H1 (cell line): Measurements from ENCODE around the gene JPH2. TPM values are rescaled to one million over a fixed set of nuclear protein-coding genes. Genes with fewer than 3 reads are reported as not detected.

Experiments
- CTCF ChIA-PET: fragments of 300-600 bp; sonication (Branson Sonifier 250); formaldehyde crosslinking; loops from one replicate; lab custom pipeline; 2021; ENCODE audit not compliant: partially characterized antibody; lab: Charles Lee
- POLR2A ChIA-PET: fragments of 300-600 bp; sonication (Branson Sonifier 250); formaldehyde crosslinking; loops from one replicate; lab custom pipeline; 2021; ENCODE audit warnings: inconsistent platforms; ENCODE audit not compliant: partially characterized antibody; lab: Charles Lee
- DNase-seq, 2 experiments: peaks; one replicate each; pipeline versions ENCODE4 v3.0.0 to v3.0.0-alpha.2; 2010 to 2022; ENCODE audit warnings: low spot score in 2 of 2, low read depth in 1 of 2, mixed read lengths in 1 of 2
- FAIRE-seq: peaks from 2 replicates; lab custom pipeline; 2011; peaks lifted over from hg19 to GRCh38; lab: Jason Lieb, UNC
- H2AFZ ChIP-seq: 2 replicates; pipeline ENCODE4 v1.8.1; 2012; ENCODE audit warnings: low read length, inconsistent platforms
- H2AK5ac ChIP-seq: 2 replicates; pipeline ENCODE4 v1.6.1; 2013; ENCODE audit warnings: low read depth, low read length
- H2BK120ac ChIP-seq: replicated peaks from 2 replicates; pipeline ENCODE3; 2013; ENCODE audit warnings: low read depth, low read length, inconsistent platforms
- H2BK12ac ChIP-seq: 2 replicates; pipeline ENCODE4 v1.6.1; 2013; ENCODE audit warnings: low read depth, low read length
- H2BK15ac ChIP-seq: 2 replicates; pipeline ENCODE4 v1.6.1; 2013; ENCODE audit warnings: low read length
- H2BK20ac ChIP-seq: 2 replicates; pipeline ENCODE4 v1.6.1; 2013; ENCODE audit warnings: low read length
- H2BK5ac ChIP-seq: 2 replicates; pipeline ENCODE4 v1.6.1; 2013; ENCODE audit warnings: low read depth, low read length
- H3K14ac ChIP-seq: 2 replicates; pipeline ENCODE4 v1.6.1; 2013; ENCODE audit warnings: inconsistent platforms; ENCODE audit not compliant: insufficient read length
- H3K18ac ChIP-seq: 2 replicates; pipeline ENCODE4 v1.6.1; 2013; ENCODE audit warnings: low read length; ENCODE audit errors: extremely low read depth
- H3K23ac ChIP-seq: 2 replicates; pipeline ENCODE4 v1.6.1; 2013; ENCODE audit warnings: inconsistent platforms; ENCODE audit not compliant: insufficient read length
- H3K23me2 ChIP-seq: 2 replicates; pipeline ENCODE4 v1.6.1; 2013; ENCODE audit warnings: low read depth, low read length
- H3K27ac ChIP-seq: 2 replicates; pipeline ENCODE4 v1.6.1; 2011; ENCODE audit warnings: low read depth, low read length, inconsistent platforms
- H3K27me3 ChIP-seq, 4 experiments: replicated peaks in 1 of 4; 1 replicate in 1 of 4; 2 replicates in 3 of 4; pipeline versions ENCODE4 v1.6.1 to v1.8.1; 2011 to 2013; ENCODE audit warnings: low read length in 3 of 4, mild to moderate bottlenecking in 3 of 4, inconsistent platforms in 2 of 4, mixed read lengths in 2 of 4, moderate library complexity in 1 of 4; ENCODE audit not compliant: control insufficient read depth in 3 of 4, insufficient read depth in 3 of 4; ENCODE audit errors: extremely low read depth in 1 of 4
- H3K36me3 ChIP-seq, 4 experiments: 2 replicates each; pipeline versions ENCODE4 v1.6.1 to v1.8.1; 2011 to 2013; ENCODE audit warnings: mild to moderate bottlenecking in 4 of 4, low read length in 3 of 4, moderate library complexity in 2 of 4, control low read depth in 1 of 4, inconsistent platforms in 1 of 4; ENCODE audit not compliant: insufficient read depth in 4 of 4, control insufficient read depth in 2 of 4
- H3K4ac ChIP-seq: replicated peaks from 2 replicates; pipeline ENCODE3; 2013; ENCODE audit warnings: low read length, low read depth, mixed read lengths, inconsistent platforms; ENCODE audit not compliant: insufficient read length
- H3K4me1 ChIP-seq, 4 experiments: replicated peaks in 1 of 4; 1 replicate in 1 of 4; 2 replicates in 3 of 4; pipeline versions ENCODE4 v1.6.1 to v1.8.1; 2011 to 2013; ENCODE audit warnings: low read length in 3 of 4, inconsistent platforms in 2 of 4, mixed read lengths in 1 of 4; ENCODE audit not compliant: insufficient read depth in 4 of 4, control insufficient read depth in 3 of 4
- H3K4me2 ChIP-seq, 2 experiments: 2 replicates each; pipeline versions ENCODE4 v1.6.1 to v1.8.1; 2011 to 2013; ENCODE audit warnings: low read depth in 2 of 2, low read length in 2 of 2, control low read depth in 1 of 2, inconsistent platforms in 1 of 2, mild to moderate bottlenecking in 1 of 2; ENCODE audit not compliant: insufficient read depth in 1 of 2
- H3K4me3 ChIP-seq, 4 experiments: fragments of 200-600, 300-600 bp in 1 of 4; sonication (generic), shearing (Covaris generic), sonication (Bioruptor Twin) in 1 of 4; 2 replicates each; pipeline versions ENCODE4 v1.5.1 to v1.8.1; 2011 to 2016; ENCODE audit warnings: low read length in 4 of 4, low read depth in 3 of 4, control low read depth in 2 of 4, inconsistent platforms in 2 of 4, mild to moderate bottlenecking in 2 of 4, mixed read lengths in 1 of 4, moderate library complexity in 1 of 4; ENCODE audit not compliant: insufficient read depth in 2 of 4; ENCODE audit errors: extremely low read depth in 1 of 4
- H3K56ac ChIP-seq: replicated peaks from 2 replicates; pipeline ENCODE3; 2013; ENCODE audit warnings: low read depth, mild to moderate bottlenecking, mixed read lengths, low read length, inconsistent platforms; ENCODE audit not compliant: insufficient read length
- H3K79me1 ChIP-seq: 2 replicates; pipeline ENCODE4 v1.6.1; 2013; ENCODE audit warnings: low read depth, low read length, control low read depth
- H3K79me2 ChIP-seq, 2 experiments: 2 replicates each; pipeline versions ENCODE4 v1.6.1 to v1.8.1; 2012 to 2013; ENCODE audit warnings: low read length in 2 of 2, mild to moderate bottlenecking in 2 of 2, inconsistent platforms in 1 of 2; ENCODE audit not compliant: insufficient read depth in 2 of 2, control insufficient read depth in 1 of 2
- H3K9ac ChIP-seq, 4 experiments: replicated peaks in 1 of 4; 1 replicate in 1 of 4; 2 replicates in 3 of 4; pipeline versions ENCODE4 v1.6.1 to v1.8.1; 2011 to 2013; ENCODE audit warnings: low read depth in 3 of 4, low read length in 3 of 4, control low read depth in 2 of 4, mild to moderate bottlenecking in 2 of 4, moderate library complexity in 2 of 4, inconsistent platforms in 1 of 4; ENCODE audit errors: extremely low read depth in 1 of 4
- H3K9me3 ChIP-seq, 2 experiments: 2 replicates each; pipeline versions ENCODE4 v1.6.1 to v1.8.1; 2012 to 2013; ENCODE audit warnings: mild to moderate bottlenecking in 2 of 2, moderate library complexity in 2 of 2, control low read depth in 1 of 2, inconsistent platforms in 1 of 2, low read depth in 1 of 2, low read length in 1 of 2, mixed read lengths in 1 of 2; ENCODE audit not compliant: insufficient read depth in 2 of 2
- H4K20me1 ChIP-seq, 2 experiments: replicated peaks in 1 of 2; 2 replicates each; pipeline versions ENCODE3 to v1.8.1; 2011 to 2013; ENCODE audit warnings: inconsistent platforms in 2 of 2, low read length in 2 of 2, mild to moderate bottlenecking in 1 of 2; ENCODE audit not compliant: insufficient read depth in 2 of 2, control insufficient read depth in 1 of 2
- H4K5ac ChIP-seq: 2 replicates; pipeline ENCODE4 v1.6.1; 2013; ENCODE audit warnings: low read length, low read depth, mixed read lengths, inconsistent platforms; ENCODE audit not compliant: insufficient read length
- H4K8ac ChIP-seq: 2 replicates; pipeline ENCODE4 v1.8.0; 2013; ENCODE audit warnings: mild to moderate bottlenecking, moderate library complexity, low read length, inconsistent platforms; ENCODE audit not compliant: insufficient read depth; ENCODE audit errors: extremely low read depth
- H4K91ac ChIP-seq: replicated peaks from 2 replicates; pipeline ENCODE3; 2013; ENCODE audit warnings: low read length, mixed read lengths, inconsistent platforms; ENCODE audit not compliant: insufficient read length
- CHD1 ChIP-seq: IDR thresholded peaks from 2 replicates; pipeline ENCODE4 v1.6.1; 2012; ENCODE audit warnings: low read depth, low read length, improper control_type of control experiment
- JUND ChIP-seq: IDR thresholded peaks from 2 replicates; pipeline ENCODE4 v1.6.1; 2011; ENCODE audit warnings: mild to moderate bottlenecking, improper control_type of control experiment, low read length
- POLR2A ChIP-seq, 2 experiments: IDR thresholded peaks; 1 replicate in 1 of 2; 2 replicates in 1 of 2; pipeline ENCODE4 v1.6.1; 2011; ENCODE audit warnings: low read depth in 2 of 2, low read length in 2 of 2, mild to moderate bottlenecking in 2 of 2; ENCODE audit errors: control extremely low read depth in 1 of 2
- RAD21 ChIP-seq, 2 experiments: IDR thresholded peaks in 1 of 2; conservative IDR thresholded peaks in 1 of 2; 2 replicates each; pipeline ENCODE4 v1.6.1; 2011; ENCODE audit warnings: low read depth in 2 of 2, low read length in 2 of 2, improper control_type of control experiment in 1 of 2, inconsistent platforms in 1 of 2, mild to moderate bottlenecking in 1 of 2, moderate library complexity in 1 of 2
- RBBP5 ChIP-seq: IDR thresholded peaks from 2 replicates; pipeline ENCODE4 v1.7.1; 2012; ENCODE audit warnings: low read depth, mild to moderate bottlenecking, inconsistent platforms, low read length, moderate library complexity, borderline replicate concordance
- WGBS, 2 experiments: shearing (Covaris generic) in 1 of 2; methylation state at CpG; one replicate each; pipeline versions ENCODE4 v1.1.6 to v1.1.7; 2013 to 2015; ENCODE audit warnings: low lambda C conversion rate in 2 of 2, mixed read lengths in 2 of 2, inconsistent platforms in 1 of 2, low coverage in 1 of 2, missing lambda C conversion rate in 1 of 2; ENCODE audit not compliant: insufficient replicate concordance in 2 of 2, insufficient coverage in 1 of 2, insufficient read length in 1 of 2; ENCODE audit errors: extremely low coverage in 1 of 2, missing lambda C conversion rate in 1 of 2; 5-methylcytosine and 5-hydroxymethylcytosine counted together
- polyA plus RNA-seq, 7 experiments: library from polyadenylated mRNA; depleted of rRNA in 3 of 7; stranded (reverse) in 5 of 7; unstranded in 2 of 7; fragments of >200 nt in 5 of 7; fragments of 200-250 nt in 2 of 7; gene quantifications; 1 replicate in 5 of 7; 2 replicates in 1 of 7; 4 replicates in 1 of 7; pipeline versions ENCODE4 v1.2.1 to v1.2.3, GENCODE V29; 2011 to 2013; ENCODE audit warnings: missing spikeins in 2 of 7, mixed read lengths in 2 of 7
- total RNA-seq: library from RNA; stranded (reverse); fragmentation: NEBNext Ultra II Directional; extraction: Animal tissue kit (Norgen Biotek cat#: 25700); gene quantifications from 2 replicates; pipeline ENCODE4 v1.2.1, GENCODE V29; 2021
- TF ChIP-seq, protein P1 (sequence below), 3 experiments: IDR thresholded peaks; 1 replicate in 2 of 3; 2 replicates in 1 of 3; pipeline versions ENCODE4 v1.5.1 to v1.6.1; 2011; ENCODE audit warnings: low read length in 3 of 3, mild to moderate bottlenecking in 3 of 3, inconsistent platforms in 2 of 3, low read depth in 1 of 3, moderate library complexity in 1 of 3; ENCODE audit not compliant: insufficient read depth in 1 of 3; ENCODE audit errors: control extremely low read depth in 1 of 3

JPH2 gene
- total and polyA plus RNA-seq, 2 of the 8 experiments (the other 6 are each of a cell fraction or from before 2014, with no cell fraction given): 0.59 to 1.3 TPM

DNA sequence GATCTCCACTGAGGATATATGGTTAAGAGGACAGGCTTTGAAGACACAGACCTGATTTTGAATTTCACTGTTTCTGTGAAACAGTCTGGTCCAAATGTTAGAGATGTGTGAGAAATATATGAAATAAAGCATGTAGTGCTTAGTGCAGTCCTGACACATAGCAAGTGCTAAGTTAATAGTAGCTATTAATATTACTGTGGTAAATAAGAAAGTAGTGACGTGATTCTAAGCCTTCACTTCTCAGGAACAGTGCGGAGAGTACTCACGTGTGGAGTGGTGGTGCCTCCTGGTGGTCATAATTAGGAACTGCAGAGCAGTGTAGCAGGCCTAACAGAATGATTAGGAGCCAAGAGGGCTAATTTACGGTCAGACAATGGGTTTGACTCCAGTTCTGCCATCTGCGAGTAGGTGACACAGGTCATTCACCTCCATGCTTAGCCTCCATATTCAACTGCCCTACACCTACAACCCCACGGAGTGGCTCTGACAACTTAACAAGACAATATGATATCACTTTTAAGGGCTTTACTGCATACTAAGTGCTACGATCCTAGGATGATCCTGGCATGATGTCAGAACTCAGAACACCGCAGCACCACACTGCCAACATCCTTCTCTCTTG, 106.2 kb downstream of the JPH2 start:
- no peaks in the 10 kb centered on the region for H3K4me1 ChIP-seq
- FAIRE-seq (no peak), DNase-seq (peak; percentile 25 to 78)
- H3K27me3 ChIP-seq: no peaks in the 10 kb centered on the region
- H4K8ac ChIP-seq: no peak overlapping the region
- no peak overlapping the region for H3K23ac ChIP-seq
- H3K4me3 ChIP-seq: no peak overlapping the region
- H3K56ac ChIP-seq: no peak overlapping the region
- no peak overlapping the region for H3K9ac ChIP-seq
- POLR2A ChIA-PET: interaction anchor here (1.1 kb wide), 1 partner anchor 370 kb away, joined by 3 read pairs; no protein-coding TSS in a partner anchor
- WGBS, 2 experiments: 51% methylated on average over 8 of the region's 8 CpGs; no CpG with 5 or more reads in 1 of the 2 experiments
- no peak overlapping the region for H2BK120ac ChIP-seq
- no peaks in the 10 kb centered on the region for H3K79me1 ChIP-seq
- H3K18ac ChIP-seq: no peak overlapping the region
- no peak overlapping the region for H2BK5ac ChIP-seq
- no peak overlapping the region for H3K27ac ChIP-seq
- CTCF ChIA-PET: interaction anchor here (0.6 to 8.1 kb wide), 31 partner anchors 9 to 626 kb away, joined by 3 to 98 read pairs (median 3); no protein-coding TSS in a partner anchor
- H4K91ac ChIP-seq: no peak overlapping the region
- no peaks in the 10 kb centered on the region for H3K9me3 ChIP-seq
- no peaks in the 10 kb centered on the region for H4K20me1 ChIP-seq
- H2AFZ ChIP-seq: 0 out of 2 replicates have a peak overlapping the region, but pooled peaks have one; percentile 63
- no peaks in the 10 kb centered on the region for H3K79me2 ChIP-seq
- no peak overlapping the region for H3K4ac ChIP-seq
- no peak overlapping the region for H2BK20ac ChIP-seq
- TF ChIP-seq CHD1: no peak
- TF ChIP-seq, protein P1, sequence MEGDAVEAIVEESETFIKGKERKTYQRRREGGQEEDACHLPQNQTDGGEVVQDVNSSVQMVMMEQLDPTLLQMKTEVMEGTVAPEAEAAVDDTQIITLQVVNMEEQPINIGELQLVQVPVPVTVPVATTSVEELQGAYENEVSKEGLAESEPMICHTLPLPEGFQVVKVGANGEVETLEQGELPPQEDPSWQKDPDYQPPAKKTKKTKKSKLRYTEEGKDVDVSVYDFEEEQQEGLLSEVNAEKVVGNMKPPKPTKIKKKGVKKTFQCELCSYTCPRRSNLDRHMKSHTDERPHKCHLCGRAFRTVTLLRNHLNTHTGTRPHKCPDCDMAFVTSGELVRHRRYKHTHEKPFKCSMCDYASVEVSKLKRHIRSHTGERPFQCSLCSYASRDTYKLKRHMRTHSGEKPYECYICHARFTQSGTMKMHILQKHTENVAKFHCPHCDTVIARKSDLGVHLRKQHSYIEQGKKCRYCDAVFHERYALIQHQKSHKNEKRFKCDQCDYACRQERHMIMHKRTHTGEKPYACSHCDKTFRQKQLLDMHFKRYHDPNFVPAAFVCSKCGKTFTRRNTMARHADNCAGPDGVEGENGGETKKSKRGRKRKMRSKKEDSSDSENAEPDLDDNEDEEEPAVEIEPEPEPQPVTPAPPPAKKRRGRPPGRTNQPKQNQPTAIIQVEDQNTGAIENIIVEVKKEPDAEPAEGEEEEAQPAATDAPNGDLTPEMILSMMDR (IDR thresholded peaks at IDR 0.05; ENCODE audit: control extremely low read depth in 1 of 3, insufficient read depth in 1 of 3, low read depth in 1 of 3, low read length in 3 of 3): peak; percentile 78 to 98 (median 92)
- peak; percentile 98 to 99 for TF ChIP-seq RAD21 (IDR thresholded peaks at IDR 0.05 in 1 of 2, conservative IDR thresholded peaks at IDR 0.05 in 1 of 2; ENCODE audit: low read depth in 2 of 2, low read length in 2 of 2)
- TF ChIP-seq JUND: no peak
- no peak for TF ChIP-seq RBBP5
- TF ChIP-seq POLR2A (IDR thresholded peaks at IDR 0.05; ENCODE audit: control extremely low read depth in 1 of 2, low read depth in 2 of 2, low read length in 2 of 2): no peak
- H3K23me2 ChIP-seq: no peaks in the 10 kb centered on the region
- H3K36me3 ChIP-seq: no peaks in the 10 kb centered on the region
- no peak overlapping the region for H3K4me2 ChIP-seq
- no peak overlapping the region for H2AK5ac ChIP-seq
- H2BK12ac ChIP-seq: no peak overlapping the region
- no peak overlapping the region for H4K5ac ChIP-seq
- H2BK15ac ChIP-seq: 0 out of 2 replicates have a peak overlapping the region, but pooled peaks have one; percentile 23
- H3K14ac ChIP-seq: no peak overlapping the region
